ENCODE results near the gene SEC14L1. TPM values are rescaled to one million over a fixed set of nuclear protein-coding genes. Genes with fewer than 3 reads are reported as not detected.

Gene SEC14L1
- total RNA-seq, 1 donor from 2014 or later, result 44.3 TPM

- no peak for TF ChIP-seq CTCF (conservative IDR thresholded peaks at IDR 0.05; ENCODE audit: low read depth, low read length)
- H3K4me3 ChIP-seq (ENCODE audit: low read depth, low read length), result no peak overlapping the region
- no peak for DNase-seq (ENCODE audit: low read depth)
Measured at GRCh38 chr17:77163511-77164280, 22.9 kb downstream of the SEC14L1 start.

DNA sequence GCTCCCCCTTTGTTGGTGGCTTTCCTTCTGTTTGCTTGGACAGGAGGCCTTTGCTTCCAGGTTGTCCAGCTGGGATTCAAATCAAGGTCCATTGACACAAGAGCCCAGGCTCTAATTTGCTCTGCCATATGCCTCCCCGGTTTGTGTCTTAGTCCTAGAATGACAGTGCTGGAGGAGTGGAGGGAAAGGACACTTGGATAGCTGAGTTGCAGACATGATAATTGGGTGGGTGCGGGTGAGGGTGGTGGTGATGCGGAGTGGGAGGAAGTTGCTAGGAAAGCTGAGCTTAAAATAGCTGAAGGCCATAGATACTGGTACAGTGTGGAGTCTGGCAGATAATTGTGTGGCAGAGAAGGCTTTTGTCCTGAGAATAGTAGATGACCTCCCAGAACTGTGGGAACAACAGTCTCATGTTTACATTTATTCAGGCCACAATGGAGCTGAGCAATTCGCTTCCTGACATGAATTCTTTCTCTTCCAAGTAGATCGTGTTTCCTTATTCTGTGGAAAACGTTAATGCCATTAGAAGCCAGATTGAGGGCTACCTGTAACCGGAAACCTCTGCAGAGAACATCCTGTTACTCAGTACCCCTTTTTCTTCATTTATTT lies 23.8 kb downstream of the SEC14L1 start:
- H3K4me3 ChIP-seq (ENCODE audit: low read depth, low read length), result no peak overlapping the region
- no peak for DNase-seq (ENCODE audit: low read depth)
- TF ChIP-seq CTCF (conservative IDR thresholded peaks at IDR 0.05; ENCODE audit: low read depth, low read length), result no peak

GRCh38 chr17:77165577-77165976 lies 24.8 kb downstream of the SEC14L1 start:
- no peak overlapping the region for H3K4me3 ChIP-seq (ENCODE audit: low read depth, low read length)
- DNase-seq (ENCODE audit: low read depth), result no peak
- no peak for TF ChIP-seq CTCF (conservative IDR thresholded peaks at IDR 0.05; ENCODE audit: low read depth, low read length)

DNA sequence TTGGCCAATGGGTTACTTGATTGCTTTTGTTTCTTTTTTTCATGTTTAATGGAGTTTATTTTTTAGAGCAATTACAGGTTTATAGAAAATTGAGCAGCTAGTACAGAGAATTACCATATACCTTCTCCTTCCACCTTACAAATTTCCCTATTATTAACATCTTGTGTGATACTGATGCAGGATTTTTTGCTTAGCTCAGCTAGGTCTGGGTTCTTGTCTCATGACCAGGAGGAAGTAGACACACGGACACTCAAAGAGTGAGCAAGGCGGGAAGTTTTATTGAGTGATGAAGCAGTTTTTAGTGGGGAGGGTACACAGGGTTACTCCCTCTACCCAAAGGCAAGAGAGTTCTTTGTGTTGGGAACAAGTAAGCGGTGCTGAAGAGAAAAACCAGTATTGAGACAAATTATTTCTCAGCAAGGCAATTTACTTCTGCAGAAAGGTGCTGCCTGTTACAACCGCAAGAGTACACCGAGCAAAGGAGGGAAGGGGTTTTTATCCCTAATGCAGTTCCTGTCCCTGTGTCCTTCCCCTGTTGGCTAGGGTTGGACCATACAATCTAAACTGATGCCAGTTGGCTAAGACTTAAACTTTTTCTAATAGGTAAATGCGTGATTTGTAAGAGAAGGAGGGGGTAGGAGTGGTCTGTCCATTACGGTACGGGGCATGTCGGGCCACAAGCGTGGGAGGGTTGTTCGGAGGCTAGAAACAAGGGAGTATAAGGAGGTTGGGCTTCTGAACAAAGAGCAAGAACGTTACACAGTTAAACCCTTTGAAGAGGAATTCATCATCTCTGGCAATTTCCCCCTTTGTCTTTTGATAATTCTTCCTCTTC lies 26.9 kb downstream of the SEC14L1 start:
- DNase-seq (ENCODE audit: low read depth), result no peak
- no peak for TF ChIP-seq CTCF (conservative IDR thresholded peaks at IDR 0.05; ENCODE audit: low read depth, low read length)
- H3K4me3 ChIP-seq (ENCODE audit: low read depth, low read length), result no peak overlapping the region

GRCh38 chr17:77173104-77173503 lies 32.3 kb downstream of the SEC14L1 start:
- DNase-seq (ENCODE audit: low read depth), result no peak
- TF ChIP-seq CTCF (conservative IDR thresholded peaks at IDR 0.05; ENCODE audit: low read depth, low read length), result no peak
- H3K4me3 ChIP-seq (ENCODE audit: low read depth, low read length), result no peak overlapping the region

- no peak for DNase-seq (ENCODE audit: low read depth)
- no peak for TF ChIP-seq CTCF (conservative IDR thresholded peaks at IDR 0.05; ENCODE audit: low read depth, low read length)
- H3K4me3 ChIP-seq (ENCODE audit: low read depth, low read length), result no peak overlapping the region
Measured at GRCh38 chr17:77174928-77175661, 34.3 kb downstream of the SEC14L1 start.
